ENCODE data around the gene CHST12. TPM values are rescaled to one million over a fixed set of nuclear protein-coding genes. Genes with fewer than 3 reads are reported as not detected.

The CHST12 gene
- total RNA-seq, 2 experiments from 2014 or later, result 1.8 to 1.9 TPM

- Mint-ChIP-seq H3K27me3 (no peaks in the 10 kb centered on the region), H3K27ac (no peak within 1 kb of the TSS), H3K36me3 (ENCODE audit: low read depth) (no peaks in the 10 kb centered on the region), H3K4me1 (no peaks in the 10 kb centered on the region), H3K4me3 (no peak within 1 kb of the TSS), H3K9me3 (ENCODE audit: low read depth) (no peaks in the 10 kb centered on the region)
- POLR2A ChIA-PET, result no interaction called here
- CTCF ChIA-PET, result interaction anchor here (0.6 to 1.1 kb wide), 2 partner anchors 25 to 92 kb away, joined by 3 read pairs; no protein-coding TSS in a partner anchor
- DNase-seq, result no peak
- intact Hi-C loops (cut with DNase I, micrococcal nuclease), result loop anchor here (2.0 to 5.0 kb wide), 2 partner anchors 36 to 91 kb away; no protein-coding TSS in a partner anchor
- no peak for ATAC-seq
Observed at GRCh38 chr7:2476298-2476697, 72.9 kb downstream of the CHST12 start, which contains the start of gene GRIFIN. Gene GRIFIN, minus strand, starts transcription at chr7:2476398. Its CDS starts 15 bp downstream, at chr7:2476383.

GRCh38 chr7:2476776-2477446, 73.5 kb downstream of the CHST12 start:
- H3K27me3 Mint-ChIP-seq, result no peaks in the 10 kb centered on the region
- CTCF ChIA-PET, result interaction anchor here (0.6 to 1.1 kb wide), 2 partner anchors 26 to 93 kb away, joined by 3 read pairs; no protein-coding TSS in a partner anchor
- DNase-seq (no peak), ATAC-seq (no peak)
- no peaks in the 10 kb centered on the region for H3K36me3 Mint-ChIP-seq (ENCODE audit: low read depth)
- H3K4me1 Mint-ChIP-seq, result no peaks in the 10 kb centered on the region
- POLR2A ChIA-PET, result no interaction called here
- no peak overlapping the region for H3K4me3 Mint-ChIP-seq
- intact Hi-C loops (cut with DNase I, micrococcal nuclease), result loop anchor here (1.0 to 5.0 kb wide), 3 partner anchors 35 to 204 kb away; no protein-coding TSS in a partner anchor
- no peak overlapping the region for H3K27ac Mint-ChIP-seq
- no peaks in the 10 kb centered on the region for H3K9me3 Mint-ChIP-seq (ENCODE audit: low read depth)

- POLR2A ChIA-PET, result no interaction called here
Observed at GRCh38 chr7:2477447-2478398, 74.3 kb downstream of the CHST12 start.

GRCh38 chr7:2478399-2478785, 75.0 kb downstream of the CHST12 start:
- H3K36me3 Mint-ChIP-seq (ENCODE audit: low read depth), result no peaks in the 10 kb centered on the region
- no peak overlapping the region for H3K4me3 Mint-ChIP-seq
- ATAC-seq, result no peak
- no peaks in the 10 kb centered on the region for H3K4me1 Mint-ChIP-seq
- CTCF ChIA-PET, result interaction anchor here (0.6 to 1.2 kb wide), 5 partner anchors 9 to 1485 kb away, joined by 3 to 6 read pairs (median 3); no protein-coding TSS in a partner anchor
- POLR2A ChIA-PET, result no interaction called here
- H3K27me3 Mint-ChIP-seq, result no peaks in the 10 kb centered on the region
- intact Hi-C loops (cut with DNase I, micrococcal nuclease), result loop anchor here in 1 of 2 experiments (5.0 kb wide), 1 partner anchor 34 kb away; no protein-coding TSS in a partner anchor
- peaks cover 7% of the 10 kb centered on the region for H3K9me3 Mint-ChIP-seq (ENCODE audit: low read depth)
- DNase-seq, result no peak
- H3K27ac Mint-ChIP-seq, result no peak overlapping the region

More at GRCh38 chr7:2477447-2478398, 74.3 kb downstream of the CHST12 start:
- Mint-ChIP-seq H3K4me3 (no peak overlapping the region), H3K27me3 (no peaks in the 10 kb centered on the region), H3K36me3 (ENCODE audit: low read depth) (no peaks in the 10 kb centered on the region), H3K4me1 (no peaks in the 10 kb centered on the region), H3K9me3 (ENCODE audit: low read depth) (peaks cover 2% of the 10 kb centered on the region), H3K27ac (no peak overlapping the region)
- ATAC-seq (peak; percentile 99), DNase-seq (peak; percentile 80)
- intact Hi-C loops (cut with DNase I, micrococcal nuclease), result loop anchor here (1.0 to 5.0 kb wide), 3 partner anchors 35 to 204 kb away; no protein-coding TSS in a partner anchor
- CTCF ChIA-PET, result interaction anchor here (0.6 to 1.2 kb wide), 5 partner anchors 9 to 232 kb away, joined by 3 to 6 read pairs (median 3); no protein-coding TSS in a partner anchor

GRCh38 chr7:2478800-2479199, 75.4 kb downstream of the CHST12 start:
- ATAC-seq (no peak), DNase-seq (no peak)
- CTCF ChIA-PET, result interaction anchor here (0.7 to 1.2 kb wide), 3 partner anchors 10 to 1485 kb away, joined by 3 to 6 read pairs (median 3); no protein-coding TSS in a partner anchor
- no peak overlapping the region for H3K27ac Mint-ChIP-seq
- POLR2A ChIA-PET, result no interaction called here
- no peaks in the 10 kb centered on the region for H3K36me3 Mint-ChIP-seq (ENCODE audit: low read depth)
- H3K4me1 Mint-ChIP-seq, result no peaks in the 10 kb centered on the region
- peaks cover 7% of the 10 kb centered on the region for H3K9me3 Mint-ChIP-seq (ENCODE audit: low read depth)
- intact Hi-C loops (cut with DNase I, micrococcal nuclease), result loop anchor here in 1 of 2 experiments (5.0 kb wide), 1 partner anchor 34 kb away; no protein-coding TSS in a partner anchor
- no peaks in the 10 kb centered on the region for H3K27me3 Mint-ChIP-seq
- H3K4me3 Mint-ChIP-seq, result no peak overlapping the region

- Mint-ChIP-seq H3K4me1 (no peaks in the 10 kb centered on the region), H3K27me3 (no peaks in the 10 kb centered on the region), H3K9me3 (ENCODE audit: low read depth) (peaks cover 7% of the 10 kb centered on the region), H3K27ac (no peak overlapping the region), H3K4me3 (no peak overlapping the region), H3K36me3 (ENCODE audit: low read depth) (no peaks in the 10 kb centered on the region)
- ChIA-PET CTCF (interaction anchor here (0.7 to 2.1 kb wide), 3 partner anchors 9 to 1486 kb away, joined by 3 to 7 read pairs (median 5); no protein-coding TSS in a partner anchor), POLR2A (no interaction called here)
- intact Hi-C loops (cut with DNase I, micrococcal nuclease), result loop anchor here in 1 of 2 experiments (5.0 kb wide), 2 partner anchors 33 to 88 kb away; no protein-coding TSS in a partner anchor
- ATAC-seq (no peak), DNase-seq (no peak)
Observed at GRCh38 chr7:2479276-2480069, 76.1 kb downstream of the CHST12 start.

- ATAC-seq (no peak), DNase-seq (no peak)
- no peaks in the 10 kb centered on the region for H3K4me1 Mint-ChIP-seq
- H3K27ac Mint-ChIP-seq, result no peak overlapping the region
- ChIA-PET CTCF (interaction anchor here (0.8 to 2.1 kb wide), 2 partner anchors 9 to 51 kb away, joined by 5 to 7 read pairs; no protein-coding TSS in a partner anchor), POLR2A (no interaction called here)
- H3K36me3 Mint-ChIP-seq (ENCODE audit: low read depth), result no peaks in the 10 kb centered on the region
- peaks cover 7% of the 10 kb centered on the region for H3K9me3 Mint-ChIP-seq (ENCODE audit: low read depth)
- intact Hi-C loops (cut with DNase I, micrococcal nuclease), result loop anchor here in 1 of 2 experiments (5.0 kb wide), 1 partner anchor 87 kb away; no protein-coding TSS in a partner anchor
- no peaks in the 10 kb centered on the region for H3K27me3 Mint-ChIP-seq
- no peak overlapping the region for H3K4me3 Mint-ChIP-seq
Observed at GRCh38 chr7:2480070-2480408, 76.6 kb downstream of the CHST12 start.

GRCh38 chr7:2481195-2481594, 77.8 kb downstream of the CHST12 start:
- Mint-ChIP-seq H3K9me3 (ENCODE audit: low read depth) (peaks cover 7% of the 10 kb centered on the region), H3K27ac (no peak overlapping the region), H3K27me3 (no peaks in the 10 kb centered on the region), H3K4me1 (no peaks in the 10 kb centered on the region), H3K4me3 (no peak overlapping the region), H3K36me3 (ENCODE audit: low read depth) (no peaks in the 10 kb centered on the region)
- intact Hi-C loops (cut with DNase I, micrococcal nuclease), result loop anchor here in 1 of 2 experiments (5.0 kb wide), 1 partner anchor 86 kb away; no protein-coding TSS in a partner anchor
- DNase-seq, result no peak
- ATAC-seq, result no peak
- POLR2A ChIA-PET, result no interaction called here
- CTCF ChIA-PET, result interaction anchor here (0.6 to 2.1 kb wide), 3 partner anchors 10 to 406 kb away, joined by 3 to 7 read pairs (median 4); no protein-coding TSS in a partner anchor

- Mint-ChIP-seq H3K27me3 (no peaks in the 10 kb centered on the region), H3K27ac (no peak overlapping the region), H3K4me1 (no peaks in the 10 kb centered on the region), H3K36me3 (ENCODE audit: low read depth) (no peaks in the 10 kb centered on the region), H3K9me3 (ENCODE audit: low read depth) (peaks cover 7% of the 10 kb centered on the region), H3K4me3 (no peak overlapping the region)
- POLR2A ChIA-PET, result no interaction called here
- intact Hi-C loops (cut with DNase I, micrococcal nuclease), result loop anchor here in 1 of 2 experiments (5.0 kb wide), 1 partner anchor 84 kb away; no protein-coding TSS in a partner anchor
- ATAC-seq (no peak), DNase-seq (no peak)
- CTCF ChIA-PET, result interaction anchor here (1.0 kb wide), 1 partner anchor 10 kb away, joined by 4 read pairs; no protein-coding TSS in a partner anchor
Observed at GRCh38 chr7:2482725-2483451, 79.5 kb downstream of the CHST12 start.

GRCh38 chr7:2483494-2483893, 80.1 kb downstream of the CHST12 start:
- ChIA-PET CTCF (interaction anchor here (0.7 to 1.0 kb wide), 3 partner anchors 9 to 37 kb away, joined by 3 to 4 read pairs (median 4); no protein-coding TSS in a partner anchor), POLR2A (no interaction called here)
- Mint-ChIP-seq H3K4me3 (no peak overlapping the region), H3K27me3 (no peaks in the 10 kb centered on the region), H3K4me1 (no peaks in the 10 kb centered on the region), H3K9me3 (ENCODE audit: low read depth) (peaks cover 7% of the 10 kb centered on the region), H3K27ac (no peak overlapping the region), H3K36me3 (ENCODE audit: low read depth) (no peaks in the 10 kb centered on the region)
- ATAC-seq (no peak), DNase-seq (no peak)
- intact Hi-C loops (cut with DNase I, micrococcal nuclease), result loop anchor here in 1 of 2 experiments (5.0 kb wide), 1 partner anchor 84 kb away; no protein-coding TSS in a partner anchor
